Measurements from ENCODE around the gene MAML3.

The MAML3 gene

GRCh38 chr4:139808808-139809756 lies 344.9 kb downstream of the MAML3 start:
- no peak for DNase-seq (ENCODE audit: low read depth)

- DNase-seq (ENCODE audit: low read depth), result no peak
Measured at GRCh38 chr4:139808381-139808807, 345.6 kb downstream of the MAML3 start.

- no peak for DNase-seq (ENCODE audit: low read depth)
Measured at GRCh38 chr4:139807483-139807882, 346.5 kb downstream of the MAML3 start.

- no peak for DNase-seq (ENCODE audit: low read depth)
Measured at GRCh38 chr4:139806929-139807328, 347.1 kb downstream of the MAML3 start.

GRCh38 chr4:139802931-139803330 lies 351.1 kb downstream of the MAML3 start:
- DNase-seq (ENCODE audit: low read depth), result no peak

GRCh38 chr4:139802488-139802887 lies 351.5 kb downstream of the MAML3 start:
- no peak for DNase-seq (ENCODE audit: low read depth)

GRCh38 chr4:139801895-139802294 lies 352.1 kb downstream of the MAML3 start:
- DNase-seq (ENCODE audit: low read depth), result no peak

GRCh38 chr4:139800082-139800481 lies 353.9 kb downstream of the MAML3 start:
- no peak for DNase-seq (ENCODE audit: low read depth)

- no peak for DNase-seq (ENCODE audit: low read depth)
Measured at GRCh38 chr4:139799615-139800014, 354.4 kb downstream of the MAML3 start.

GRCh38 chr4:139798456-139798855 lies 355.5 kb downstream of the MAML3 start:
- DNase-seq (ENCODE audit: low read depth), result no peak

GRCh38 chr4:139797287-139797686 lies 356.7 kb downstream of the MAML3 start:
- no peak for DNase-seq (ENCODE audit: low read depth)

- no peak for DNase-seq (ENCODE audit: low read depth)
Measured at GRCh38 chr4:139795527-139796314, 358.3 kb downstream of the MAML3 start.

GRCh38 chr4:139794158-139794954 lies 359.6 kb downstream of the MAML3 start:
- no peak for DNase-seq (ENCODE audit: low read depth)

GRCh38 chr4:139791681-139792080 lies 362.3 kb downstream of the MAML3 start:
- DNase-seq (ENCODE audit: low read depth), result no peak

- no peak for DNase-seq (ENCODE audit: low read depth)
Measured at GRCh38 chr4:139790291-139790690, 363.7 kb downstream of the MAML3 start.

GRCh38 chr4:139789096-139789654 lies 364.8 kb downstream of the MAML3 start:
- no peak for DNase-seq (ENCODE audit: low read depth)

- DNase-seq (ENCODE audit: low read depth), result no peak
Measured at GRCh38 chr4:139786494-139787354, 367.3 kb downstream of the MAML3 start.

GRCh38 chr4:139785356-139785755 lies 368.6 kb downstream of the MAML3 start:
- DNase-seq (ENCODE audit: low read depth), result no peak

- DNase-seq (ENCODE audit: low read depth), result no peak
Measured at GRCh38 chr4:139783741-139784484, 370.1 kb downstream of the MAML3 start.

GRCh38 chr4:139782926-139783522 lies 371.0 kb downstream of the MAML3 start:
- DNase-seq (ENCODE audit: low read depth), result no peak

Data from activated T-helper 1 cell treated with Interleukin-2 at 50 U/mL for 16 hours (primary cell).